ENCODE measurements around the gene MYO18B. TPM values are rescaled to one million over a fixed set of nuclear protein-coding genes. Genes with fewer than 3 reads are reported as not detected.

MYO18B gene
- total and polyA plus RNA-seq, 7 donors = 79.3 to 434 (median 273) TPM

DNA sequence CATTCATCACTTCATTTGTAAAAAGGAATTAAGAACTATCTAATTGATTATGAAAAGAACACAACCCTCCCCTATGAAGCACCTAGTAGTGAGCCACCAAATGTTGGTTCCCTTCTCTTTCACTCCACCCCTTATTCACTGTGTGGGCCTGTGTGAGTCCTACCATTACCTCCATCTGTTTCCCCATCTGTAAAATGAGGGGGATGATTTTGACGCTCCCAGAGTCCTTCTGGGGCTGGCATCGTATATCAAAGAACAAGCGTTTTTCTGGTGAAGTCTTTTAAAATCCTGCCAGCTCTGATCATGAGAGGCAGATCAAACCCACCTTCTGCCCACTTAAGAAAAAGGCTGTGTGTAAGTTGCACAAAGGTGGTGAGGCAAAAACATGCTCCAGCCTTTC is 330.6 kb downstream of the MYO18B start:
- 38 to 48% (median 42%) methylated on average over 3 of the region's 3 CpGs for WGBS, 3 donors
- Histone ChIP-seq H3K27me3 (ENCODE audit: insufficient read depth in 3 of 3, low read length in 2 of 3) (no peaks in the 10 kb centered on the region), H3K27ac (no peak overlapping the region), H3K9me3 (no peaks in the 10 kb centered on the region), H3K4me1 (no peaks in the 10 kb centered on the region), H3K4me3 (no peak overlapping the region), H3K36me3 (ENCODE audit: insufficient read depth in 1 of 2, low read depth in 1 of 2) (no peaks in the 10 kb centered on the region)
- intact Hi-C loops (cut with DNase I) = no loop called here
- TF ChIP-seq, protein P1, sequence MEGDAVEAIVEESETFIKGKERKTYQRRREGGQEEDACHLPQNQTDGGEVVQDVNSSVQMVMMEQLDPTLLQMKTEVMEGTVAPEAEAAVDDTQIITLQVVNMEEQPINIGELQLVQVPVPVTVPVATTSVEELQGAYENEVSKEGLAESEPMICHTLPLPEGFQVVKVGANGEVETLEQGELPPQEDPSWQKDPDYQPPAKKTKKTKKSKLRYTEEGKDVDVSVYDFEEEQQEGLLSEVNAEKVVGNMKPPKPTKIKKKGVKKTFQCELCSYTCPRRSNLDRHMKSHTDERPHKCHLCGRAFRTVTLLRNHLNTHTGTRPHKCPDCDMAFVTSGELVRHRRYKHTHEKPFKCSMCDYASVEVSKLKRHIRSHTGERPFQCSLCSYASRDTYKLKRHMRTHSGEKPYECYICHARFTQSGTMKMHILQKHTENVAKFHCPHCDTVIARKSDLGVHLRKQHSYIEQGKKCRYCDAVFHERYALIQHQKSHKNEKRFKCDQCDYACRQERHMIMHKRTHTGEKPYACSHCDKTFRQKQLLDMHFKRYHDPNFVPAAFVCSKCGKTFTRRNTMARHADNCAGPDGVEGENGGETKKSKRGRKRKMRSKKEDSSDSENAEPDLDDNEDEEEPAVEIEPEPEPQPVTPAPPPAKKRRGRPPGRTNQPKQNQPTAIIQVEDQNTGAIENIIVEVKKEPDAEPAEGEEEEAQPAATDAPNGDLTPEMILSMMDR (IDR thresholded peaks at IDR 0.05) = no peak
- ATAC-seq = no peak
- DNase-seq = no peak

DNA sequence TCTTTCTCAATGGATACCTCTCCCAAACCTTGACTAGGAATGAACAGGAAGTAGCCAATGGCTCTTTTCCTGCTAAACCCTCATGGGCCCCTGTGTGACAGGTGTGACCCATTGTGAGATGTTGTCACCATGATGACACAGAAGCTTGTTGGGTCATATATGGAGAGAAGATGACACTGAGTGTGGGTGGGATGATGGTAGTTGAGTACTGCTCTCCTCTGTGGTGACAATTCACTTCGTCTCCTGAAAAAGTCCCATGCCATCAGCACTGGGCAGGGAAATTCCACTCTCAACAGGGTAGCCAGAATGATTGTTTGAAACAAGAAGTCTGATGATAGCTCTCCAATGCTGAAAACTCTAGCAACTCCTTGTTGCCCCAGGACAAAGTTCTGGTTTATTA is 333.3 kb downstream of the MYO18B start:
- WGBS, 3 donors = 55 to 71% (median 58%) methylated on average over 1 of the region's 1 CpG
- no peak for DNase-seq
- Histone ChIP-seq H3K4me1 (no peaks in the 10 kb centered on the region), H3K4me3 (no peak overlapping the region), H3K9me3 (no peaks in the 10 kb centered on the region), H3K27ac (no peak overlapping the region), H3K36me3 (ENCODE audit: insufficient read depth in 1 of 2, low read depth in 1 of 2) (no peaks in the 10 kb centered on the region), H3K27me3 (ENCODE audit: insufficient read depth in 3 of 3, low read length in 2 of 3) (no peaks in the 10 kb centered on the region)
- no peak for ATAC-seq
- TF ChIP-seq, protein P1 (IDR thresholded peaks at IDR 0.05) = no peak
- intact Hi-C loops (cut with DNase I) = no loop called here

DNA sequence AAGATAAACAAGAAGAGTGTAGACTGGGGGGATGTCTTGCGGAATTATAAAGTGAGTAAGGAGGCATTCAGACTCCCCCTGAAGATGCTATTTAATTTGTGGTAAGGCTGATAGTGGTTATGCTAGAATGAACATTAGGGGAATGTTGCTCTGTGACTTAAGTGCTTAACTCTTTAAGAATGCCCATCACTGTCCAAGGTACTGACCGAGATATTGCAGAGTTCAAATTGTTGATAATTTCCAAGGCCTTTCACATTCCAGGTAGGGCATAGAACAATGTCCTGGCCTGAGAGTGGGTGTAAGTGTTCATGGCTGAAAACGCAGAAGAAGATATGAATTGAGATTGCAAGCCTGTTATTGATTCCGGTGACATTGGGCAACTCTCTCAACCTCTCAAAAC is 337.0 kb downstream of the MYO18B start:
- peaks cover 0 to 21% (median 0%) of the 10 kb centered on the region in 3 donors for H3K27me3 ChIP-seq (ENCODE audit: insufficient read depth in 3 of 3, low read length in 2 of 3)
- TF ChIP-seq, protein P1 (IDR thresholded peaks at IDR 0.05) = no peak
- H3K9me3 ChIP-seq = no peaks in the 10 kb centered on the region
- DNase-seq (no peak), ATAC-seq (no peak)
- no peak overlapping the region for H3K4me3 ChIP-seq
- no peak overlapping the region for H3K27ac ChIP-seq
- WGBS, 3 donors = 61 to 65% (median 61%) methylated on average over 4 of the region's 4 CpGs
- intact Hi-C loops (cut with DNase I) = no loop called here
- no peaks in the 10 kb centered on the region for H3K36me3 ChIP-seq (ENCODE audit: insufficient read depth in 1 of 2, low read depth in 1 of 2)
- H3K4me1 ChIP-seq = no peaks in the 10 kb centered on the region

Other genes starting within 250 kb of the MYO18B start
- gene GRK3, start 177.5 kb upstream of the MYO18B start, total RNA-seq = 1 to 10 TPM; 1.3 to 2.0 (median 1.9) TPM
- gene GRK3, start 177.5 kb upstream of the MYO18B start, polyA plus RNA-seq = under 1 TPM; 0.17 to 0.44 (median 0.36) TPM

Data from psoas muscle (tissue), 8 donors.